BLaER1 (cell line): ENCODE measurements around the gene MOGAT3.
A peak's percentile ranks its signal among the peaks of the same experiment; 100 is the strongest.

ENCODE experiments used
- H3K27ac ChIP-seq: shearing (Covaris generic); formaldehyde crosslinking; 2 replicates; pipeline ENCODE4 v1.8.1; 2022
- H3K27me3 ChIP-seq: shearing (Covaris generic); formaldehyde crosslinking; 2 replicates; pipeline ENCODE4 v1.8.1; 2022
- H3K36me3 ChIP-seq: shearing (Covaris generic); formaldehyde crosslinking; 2 replicates; pipeline ENCODE4 v1.8.1; 2022
- H3K4me1 ChIP-seq: shearing (Covaris generic); formaldehyde crosslinking; 2 replicates; pipeline ENCODE4 v1.8.1; 2022
- H3K4me2 ChIP-seq: shearing (Covaris generic); formaldehyde crosslinking; 2 replicates; pipeline ENCODE4 v1.8.1; 2022
- H3K4me3 ChIP-seq: shearing (Covaris generic); formaldehyde crosslinking; 2 replicates; pipeline ENCODE4 v1.8.1; 2022
- H3K9ac ChIP-seq: shearing (Covaris generic); formaldehyde crosslinking; 2 replicates; pipeline ENCODE4 v1.8.1; 2022
- H3K9me3 ChIP-seq: shearing (Covaris generic); formaldehyde crosslinking; 2 replicates; pipeline ENCODE4 v1.8.1; 2022
- H4K20me1 ChIP-seq: shearing (Covaris generic); formaldehyde crosslinking; 2 replicates; pipeline ENCODE4 v1.8.1; 2022
- Cebpa-rat ChIP-seq: shearing (Covaris generic); IDR thresholded peaks from 2 replicates; pipeline ENCODE4 v1.8.1; 2022

Gene MOGAT3

DNA sequence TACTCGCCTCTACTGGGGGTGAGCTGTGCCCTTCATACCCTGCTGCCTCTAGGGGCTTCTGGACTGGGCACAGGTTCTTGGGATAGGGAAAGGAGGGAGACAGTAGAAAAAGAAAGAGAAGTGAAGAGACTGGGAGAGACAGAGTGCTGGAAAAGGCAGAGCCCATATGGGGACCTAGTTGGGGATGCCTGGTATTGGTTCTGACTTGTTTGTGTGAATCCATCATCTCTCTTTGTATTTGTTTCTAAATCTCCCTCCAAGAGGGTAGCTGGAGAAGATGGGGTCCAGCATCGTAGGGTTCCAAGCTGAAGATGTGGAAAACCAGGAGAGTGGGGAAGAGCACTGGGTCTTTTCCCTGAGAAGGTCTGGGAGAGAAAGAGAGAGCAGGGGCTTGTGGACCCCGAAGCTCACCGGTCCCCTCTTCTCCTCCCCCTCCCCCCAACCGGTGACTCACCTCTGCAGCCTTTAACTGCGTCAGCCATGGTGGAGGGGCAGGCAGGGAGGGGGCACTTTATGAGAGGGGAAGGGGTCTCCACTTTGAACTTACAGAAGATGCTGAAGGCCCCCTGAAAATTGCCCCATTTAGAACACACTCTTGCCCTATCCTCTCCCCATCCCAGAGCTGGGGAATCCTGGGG lies 32.3 kb downstream of the MOGAT3 start:
- Histone ChIP-seq H3K27me3 (peaks cover 95% of the 10 kb centered on the region), H3K27ac (no peak overlapping the region)

GRCh38 chr7:101167645-101168411 lies 33.0 kb downstream of the MOGAT3 start:
- Histone ChIP-seq H3K4me1 (peaks cover 89% of the 10 kb centered on the region), H3K9ac (no peak overlapping the region), H3K27me3 (peaks cover 88% of the 10 kb centered on the region), H3K9me3 (peaks cover 8% of the 10 kb centered on the region), H3K27ac (no peak overlapping the region), H3K4me2 (peak overlapping the region; percentile 100), H3K36me3 (no peaks in the 10 kb centered on the region), H4K20me1 (peaks cover 63% of the 10 kb centered on the region), H3K4me3 (no peak overlapping the region; the same call in 1 of the 2 replicates)
- no peak for TF ChIP-seq Cebpa-rat

More for the DNA sequence above, 32.3 kb downstream of the MOGAT3 start:
- TF ChIP-seq Cebpa-rat: no peak
- Histone ChIP-seq H3K36me3 (no peaks in the 10 kb centered on the region), H3K4me3 (no peak overlapping the region), H3K4me1 (peaks cover 94% of the 10 kb centered on the region), H4K20me1 (peaks cover 63% of the 10 kb centered on the region), H3K9ac (no peak overlapping the region), H3K4me2 (peak overlapping the region; percentile 100; the same call in 1 of the 2 replicates), H3K9me3 (peaks cover 15% of the 10 kb centered on the region)

- Histone ChIP-seq H3K4me1 (peaks cover 87% of the 10 kb centered on the region), H3K4me3 (peak overlapping the region; percentile 49), H3K27me3 (peaks cover 80% of the 10 kb centered on the region), H3K36me3 (no peaks in the 10 kb centered on the region), H3K4me2 (peak overlapping the region; percentile 100), H3K27ac (no peak overlapping the region), H4K20me1 (peaks cover 63% of the 10 kb centered on the region), H3K9me3 (peaks cover under 1% of the 10 kb centered on the region; the same call in 1 of the 2 replicates), H3K9ac (no peak overlapping the region)
- TF ChIP-seq Cebpa-rat: no peak
Measured at GRCh38 chr7:101166909-101167644, 33.8 kb downstream of the MOGAT3 start.

DNA sequence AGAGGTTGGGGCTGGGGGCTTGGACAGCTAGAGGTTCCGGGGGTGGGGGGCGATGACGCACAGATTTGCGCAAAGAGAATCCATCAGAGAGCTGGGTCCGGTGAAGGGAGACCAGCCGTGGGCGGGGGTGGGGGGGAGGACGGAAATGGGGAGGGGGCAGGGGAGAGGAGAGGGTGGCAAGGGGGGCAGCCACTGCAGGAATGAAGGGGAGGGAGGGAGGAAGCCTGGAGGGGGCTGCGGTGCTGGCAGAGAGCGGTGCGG lies 34.3 kb downstream of the MOGAT3 start:
- Histone ChIP-seq H3K4me3 (peak overlapping the region; percentile 49), H3K36me3 (no peaks in the 10 kb centered on the region), H3K4me2 (peak overlapping the region; percentile 100), H4K20me1 (peaks cover 63% of the 10 kb centered on the region), H3K27ac (no peak overlapping the region), H3K4me1 (peaks cover 87% of the 10 kb centered on the region), H3K9me3 (no peaks in the 10 kb centered on the region), H3K27me3 (peaks cover 75% of the 10 kb centered on the region), H3K9ac (no peak overlapping the region)
- no peak for TF ChIP-seq Cebpa-rat

GRCh38 chr7:101165958-101166647 lies 34.7 kb downstream of the MOGAT3 start:
- Histone ChIP-seq H3K27me3 (peaks cover 71% of the 10 kb centered on the region), H3K4me2 (peak overlapping the region; percentile 100), H4K20me1 (peaks cover 62% of the 10 kb centered on the region), H3K4me3 (peak overlapping the region; percentile 71), H3K36me3 (no peaks in the 10 kb centered on the region), H3K9ac (no peak overlapping the region), H3K4me1 (peaks cover 87% of the 10 kb centered on the region), H3K9me3 (no peaks in the 10 kb centered on the region), H3K27ac (no peak overlapping the region)
- no peak for TF ChIP-seq Cebpa-rat

- no peak for TF ChIP-seq Cebpa-rat
- H3K9ac ChIP-seq: no peak within 1 kb of the TSS
Measured at GRCh38 chr7:101165075-101165957, 35.5 kb downstream of the MOGAT3 start, which contains the start of gene VGF. TSS of gene VGF (minus strand) at chr7:101165569. CDS start at chr7:101164843, 726 bp downstream.

DNA sequence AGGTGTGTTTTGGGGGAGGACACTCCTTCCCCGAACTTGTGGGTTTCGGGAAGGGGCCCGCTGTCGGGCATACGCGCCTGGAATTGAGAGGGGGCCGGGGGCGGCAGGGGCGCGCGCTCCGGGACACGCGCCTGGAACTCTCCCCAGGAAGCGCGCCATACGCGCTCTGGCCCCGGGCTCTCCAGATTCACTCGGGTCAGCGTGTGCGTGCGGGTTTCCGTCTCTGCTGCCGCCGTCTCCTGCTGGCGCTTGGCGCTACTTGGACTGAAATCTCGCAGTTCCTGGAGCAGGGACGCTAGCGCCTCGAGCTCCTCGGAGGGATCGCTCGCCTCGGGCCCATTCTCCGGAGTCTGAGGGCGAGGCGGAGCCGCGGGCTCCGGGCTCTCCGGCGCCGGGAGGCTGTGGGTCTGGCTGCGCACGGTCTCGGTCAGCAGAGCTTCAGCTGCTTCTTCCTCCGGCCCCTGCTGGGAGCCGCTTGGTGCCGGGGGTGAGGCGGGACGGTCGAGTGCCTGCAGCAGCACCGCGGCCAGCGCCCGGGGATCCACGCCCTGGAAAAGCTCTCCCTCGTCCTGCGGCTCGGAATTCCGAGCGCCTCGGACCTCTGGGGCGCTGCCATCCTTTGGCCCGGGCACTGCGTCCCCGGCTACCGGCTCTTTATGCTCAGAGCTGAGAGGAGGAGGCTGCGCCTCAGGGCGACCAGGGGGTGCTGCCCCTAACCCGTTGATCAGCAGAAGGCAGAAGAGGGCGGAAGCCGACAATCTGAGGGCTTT lies 36.6 kb downstream of the MOGAT3 start:
- H3K36me3 ChIP-seq: peaks cover 12% of the 10 kb centered on the region
- H3K4me2 ChIP-seq: peak overlapping the region; percentile 100
- H3K4me3 ChIP-seq: peak overlapping the region; percentile 71
- H3K27me3 ChIP-seq: peaks cover 52% of the 10 kb centered on the region
- TF ChIP-seq Cebpa-rat: no peak
- peaks cover 82% of the 10 kb centered on the region for H3K4me1 ChIP-seq
- no peaks in the 10 kb centered on the region for H3K9me3 ChIP-seq
- H3K27ac ChIP-seq: peak overlapping the region; percentile 75; the same call in 1 of the 2 replicates
- H4K20me1 ChIP-seq: peaks cover 47% of the 10 kb centered on the region
- peak overlapping the region; percentile 79 for H3K9ac ChIP-seq

More at GRCh38 chr7:101165075-101165957, 35.5 kb downstream of the MOGAT3 start, which contains the start of gene VGF:
- H3K4me3 ChIP-seq: peak within 1 kb of the TSS; percentile 71
- H3K9me3 ChIP-seq: no peaks in the 10 kb centered on the region
- H3K36me3 ChIP-seq: peaks cover 1% of the 10 kb centered on the region; the same call in 1 of the 2 replicates
- peaks cover 54% of the 10 kb centered on the region for H4K20me1 ChIP-seq
- H3K27ac ChIP-seq: no peak within 1 kb of the TSS
- H3K4me2 ChIP-seq: peak within 1 kb of the TSS; percentile 100
- peaks cover 86% of the 10 kb centered on the region for H3K4me1 ChIP-seq
- H3K27me3 ChIP-seq: peaks cover 63% of the 10 kb centered on the region
